GM23248 (cell line): ENCODE results near the gene LRRC53. TPM values are rescaled to one million over a fixed set of nuclear protein-coding genes. Genes with fewer than 3 reads are reported as not detected.
A peak's percentile ranks its signal among the peaks of the same experiment; 100 is the strongest.

Source experiments
- DNase-seq: peaks from one replicate; pipeline ENCODE4 v3.0.0-alpha.2; 2015
- H2AFZ ChIP-seq: fragments of 200-600 bp; sonication (generic); 2 replicates; pipeline ENCODE4 v1.6.1; 2016; ENCODE audit warnings: antibody characterized with exemption
- H3F3A ChIP-seq: fragments of 200-600 bp; sonication (generic); 2 replicates; pipeline ENCODE4 v1.6.1; 2016; ENCODE audit warnings: mild to moderate bottlenecking, antibody characterized with exemption, mixed run types; ENCODE audit not compliant: insufficient read depth
- H3K27ac ChIP-seq: fragments of 200-600 bp; sonication (generic); 2 replicates; pipeline ENCODE4 v1.5.1; 2016; ENCODE audit warnings: mild to moderate bottlenecking
- H3K27me3 ChIP-seq: fragments of 200-600 bp; sonication (generic); replicated peaks from 2 replicates; pipeline ENCODE4 v1.6.1; 2016; ENCODE audit warnings: mild to moderate bottlenecking; ENCODE audit not compliant: insufficient read depth
- H3K36me3 ChIP-seq: fragments of 200-600 bp; sonication (generic); 2 replicates; pipeline ENCODE4 v1.6.1; 2016; ENCODE audit warnings: low read depth, mild to moderate bottlenecking
- H3K4me1 ChIP-seq: fragments of 200-600 bp; sonication (generic); 2 replicates; pipeline ENCODE4 v1.6.1; 2016; ENCODE audit warnings: mild to moderate bottlenecking; ENCODE audit not compliant: insufficient read depth
- H3K4me2 ChIP-seq: fragments of 200-600 bp; sonication (generic); one replicate; pipeline ENCODE4 v1.6.1; 2016; ENCODE audit warnings: mild to moderate bottlenecking; ENCODE audit not compliant: unreplicated experiment
- H3K4me3 ChIP-seq: fragments of 200-600 bp; sonication (generic); 2 replicates; pipeline ENCODE4 v1.5.1; 2016; ENCODE audit warnings: mild to moderate bottlenecking
- H3K79me2 ChIP-seq: fragments of 200-600 bp; sonication (generic); 2 replicates; pipeline ENCODE4 v1.6.1; 2016; ENCODE audit warnings: mild to moderate bottlenecking; ENCODE audit not compliant: insufficient read depth
- H3K9ac ChIP-seq: fragments of 200-600 bp; sonication (generic); 2 replicates; pipeline ENCODE4 v1.6.1; 2016; ENCODE audit warnings: mild to moderate bottlenecking
- H3K9me2 ChIP-seq: fragments of 200-600 bp; sonication (generic); 2 replicates; pipeline ENCODE4 v1.6.1; 2016; ENCODE audit warnings: mixed run types, mild to moderate bottlenecking, moderate library complexity; ENCODE audit not compliant: insufficient read depth
- H3K9me3 ChIP-seq: fragments of 200-600 bp; sonication (generic); one replicate; pipeline ENCODE4 v1.6.1; 2017; ENCODE audit warnings: low read depth
- H4K20me1 ChIP-seq: fragments of 200-600 bp; sonication (generic); 2 replicates; pipeline ENCODE4 v1.6.0; 2016; ENCODE audit not compliant: insufficient read depth
- EZH2 ChIP-seq: fragments of 200-600 bp; sonication (generic); IDR thresholded peaks from 2 replicates; pipeline ENCODE4 v1.6.1; 2018; ENCODE audit warnings: antibody characterized with exemption, mild to moderate bottlenecking; ENCODE audit not compliant: insufficient read depth, poor library complexity, severe bottlenecking
- EZH2phosphoT487 ChIP-seq: fragments of 200-600 bp; sonication (generic); IDR thresholded peaks from 2 replicates; pipeline ENCODE4 v1.6.1; 2018; ENCODE audit warnings: antibody characterized with exemption, moderate library complexity, mild to moderate bottlenecking, low read depth; ENCODE audit not compliant: insufficient read depth
- WGBS, 2 experiments: methylation state at CpG; one replicate each; pipeline ENCODE4 v1.1.6; 2015 to 2017; ENCODE audit warnings: low lambda C conversion rate in 2 of 2, low coverage in 1 of 2; ENCODE audit errors: missing lambda C conversion rate in 2 of 2; 5-methylcytosine and 5-hydroxymethylcytosine counted together
- in situ Hi-C: fragments of 300-500 bp; cut with MboI; formaldehyde crosslinking; loops from 2 replicates; pipeline ENCODE4 v1.15.0; 2020
- polyA plus RNA-seq: library from polyadenylated mRNA; unstranded; fragments of >200 nt; fragmentation: Nextera tagmentation; extraction: Ambion mirVana; gene quantifications from 2 replicates; pipeline ENCODE4 v1.2.1, GENCODE V29; 2016
- total RNA-seq: library from RNA; depleted of rRNA; stranded (reverse); fragments of >200 nt; shearing (Covaris generic); gene quantifications from 2 replicates; pipeline ENCODE4 v1.2.3, GENCODE V29; 2014

LRRC53 gene
- total and polyA plus RNA-seq, 2 experiments from 2014 or later, result not detected

DNA sequence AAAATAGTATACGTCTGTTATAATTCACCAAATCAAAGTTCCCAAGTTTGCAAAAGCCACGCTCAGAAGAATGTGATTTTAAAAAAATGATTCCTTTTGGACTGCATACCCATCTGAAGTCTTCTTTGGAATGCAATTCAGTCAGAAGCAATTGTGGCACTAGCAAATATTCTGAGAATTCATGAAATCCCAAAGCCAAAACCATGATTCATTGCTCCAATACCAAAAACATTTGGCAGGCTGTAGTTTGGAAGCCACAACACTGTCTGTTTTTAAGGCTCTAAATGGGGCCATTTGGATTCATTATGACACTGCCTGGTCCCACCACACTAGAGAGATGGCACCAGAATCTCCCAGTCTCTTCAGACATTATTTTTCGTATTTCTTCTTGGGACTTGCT, 21.8 kb upstream of the LRRC53 start:
- 0 to 1% methylated on average over 3 of the region's 3 CpGs for WGBS, 2 experiments
- Histone ChIP-seq H3K9me2 (no peaks in the 10 kb centered on the region), H3F3A (peaks cover 11% of the 10 kb centered on the region; the same call in 1 of the 2 replicates), H3K36me3 (no peaks in the 10 kb centered on the region), H3K27ac (no peak overlapping the region), H2AFZ (no peak overlapping the region), H3K79me2 (no peaks in the 10 kb centered on the region), H3K9ac (no peak overlapping the region), H3K4me1 (peaks cover 14% of the 10 kb centered on the region), H4K20me1 (no peaks in the 10 kb centered on the region), H3K4me3 (no peak overlapping the region), H3K9me3 (no peaks in the 10 kb centered on the region), H3K4me2 (no peak overlapping the region), H3K27me3 (no peaks in the 10 kb centered on the region)
- TF ChIP-seq EZH2phosphoT487, result no peak
- DNase-seq, result peak; percentile 61
- in situ Hi-C loops, result no loop called here

DNA sequence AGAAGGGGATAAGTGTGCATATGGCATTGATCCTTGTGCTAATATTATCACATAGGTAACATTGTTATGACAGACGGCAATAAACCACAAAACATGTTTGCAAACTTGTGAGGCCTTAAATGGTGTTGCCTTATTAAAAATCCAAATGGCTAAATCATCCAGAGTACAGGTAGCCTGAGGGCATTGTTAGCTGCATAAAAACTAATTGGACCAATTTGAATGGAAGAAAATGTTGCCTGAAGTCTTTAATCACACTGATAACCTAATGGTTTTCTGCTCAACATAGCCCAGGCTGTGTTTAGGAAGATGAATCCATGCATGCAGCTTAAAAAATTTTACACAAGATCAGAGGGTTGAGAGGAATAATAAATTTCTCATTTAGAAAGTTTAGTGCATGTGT, 19.4 kb upstream of the LRRC53 start:
- Histone ChIP-seq H3K9ac (no peak overlapping the region), H3K9me3 (no peaks in the 10 kb centered on the region), H3F3A (peaks cover 11% of the 10 kb centered on the region; the same call in 1 of the 2 replicates), H3K79me2 (no peaks in the 10 kb centered on the region), H3K27me3 (no peaks in the 10 kb centered on the region), H3K27ac (no peak overlapping the region), H3K36me3 (no peaks in the 10 kb centered on the region), H2AFZ (no peak overlapping the region), H3K4me2 (no peak overlapping the region), H3K4me3 (no peak overlapping the region), H4K20me1 (no peaks in the 10 kb centered on the region), H3K4me1 (peaks cover 14% of the 10 kb centered on the region), H3K9me2 (no peaks in the 10 kb centered on the region)
- TF ChIP-seq EZH2, result no peak
- no peak for TF ChIP-seq EZH2phosphoT487
- in situ Hi-C loops, result no loop called here
- no peak for DNase-seq
- 46 to 54% methylated on average over 1 of the region's 1 CpG for WGBS, 2 experiments

DNA sequence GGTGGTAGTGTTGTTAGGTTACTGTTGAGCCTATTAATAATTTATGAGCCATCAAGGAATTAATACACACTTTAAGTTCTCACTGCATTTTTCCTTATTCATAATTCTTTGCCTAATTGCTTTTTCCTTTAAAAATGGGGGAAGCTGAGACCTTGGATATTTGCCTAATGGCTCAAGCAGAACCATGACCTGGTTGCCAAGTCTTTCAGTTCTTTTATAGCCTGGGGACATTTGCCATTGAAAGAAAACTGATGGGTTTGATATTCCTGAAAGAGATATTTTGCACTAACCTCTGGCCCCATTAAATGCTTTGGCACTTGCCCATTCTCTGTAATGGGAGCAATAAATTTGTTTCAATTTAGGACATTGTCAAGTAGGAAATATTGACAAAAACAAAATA, 18.5 kb upstream of the LRRC53 start:
- in situ Hi-C loops, result no loop called here
- H3K4me2 ChIP-seq, result no peak overlapping the region

DNA sequence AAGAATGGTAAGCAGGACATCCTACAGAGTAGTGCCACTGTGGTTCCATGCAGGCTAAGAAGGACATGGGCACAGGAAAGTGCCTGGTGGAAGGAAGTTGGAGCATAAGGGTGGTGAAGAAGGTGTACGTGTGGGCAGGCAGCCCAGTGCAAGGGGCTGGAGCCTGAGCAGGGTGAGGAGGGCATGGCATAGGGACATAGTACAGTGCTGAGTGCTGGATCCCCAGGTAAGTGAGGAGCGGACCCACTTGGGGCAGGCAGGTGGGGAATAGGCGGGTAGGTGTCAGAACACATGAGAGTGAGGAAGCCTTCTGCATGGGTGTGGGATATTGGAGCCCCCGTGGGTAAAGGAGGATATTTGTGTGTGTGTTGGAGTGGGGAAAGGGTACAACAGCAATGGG, 15.7 kb upstream of the LRRC53 start:
- no peak for TF ChIP-seq EZH2
- TF ChIP-seq EZH2phosphoT487, result no peak
- Histone ChIP-seq H2AFZ (no peak overlapping the region), H4K20me1 (no peaks in the 10 kb centered on the region), H3K27ac (no peak overlapping the region), H3K9me2 (no peaks in the 10 kb centered on the region), H3K36me3 (no peaks in the 10 kb centered on the region), H3K9me3 (no peaks in the 10 kb centered on the region), H3K4me1 (no peaks in the 10 kb centered on the region), H3K4me3 (no peak overlapping the region), H3K27me3 (no peaks in the 10 kb centered on the region), H3F3A (no peaks in the 10 kb centered on the region), H3K79me2 (no peaks in the 10 kb centered on the region), H3K9ac (no peak overlapping the region), H3K4me2 (no peak overlapping the region)
- in situ Hi-C loops, result no loop called here
- no peak for DNase-seq
- WGBS, 2 experiments, result 45% methylated on average over 4 of the region's 4 CpGs

More for the DNA sequence above, 18.5 kb upstream of the LRRC53 start:
- H3K4me3 ChIP-seq, result no peak overlapping the region
- H4K20me1 ChIP-seq, result no peaks in the 10 kb centered on the region
- no peaks in the 10 kb centered on the region for H3K9me2 ChIP-seq
- no peak for TF ChIP-seq EZH2phosphoT487
- no peak for TF ChIP-seq EZH2
- H3K36me3 ChIP-seq, result no peaks in the 10 kb centered on the region
- no peak overlapping the region for H3K9ac ChIP-seq
- H3F3A ChIP-seq, result peaks cover 11% of the 10 kb centered on the region; the same call in 1 of the 2 replicates
- H3K79me2 ChIP-seq, result no peaks in the 10 kb centered on the region
- no peaks in the 10 kb centered on the region for H3K27me3 ChIP-seq
- H2AFZ ChIP-seq, result no peak overlapping the region
- no peak for DNase-seq
- no peak overlapping the region for H3K27ac ChIP-seq
- H3K4me1 ChIP-seq, result peaks cover 14% of the 10 kb centered on the region
- no peaks in the 10 kb centered on the region for H3K9me3 ChIP-seq

DNA sequence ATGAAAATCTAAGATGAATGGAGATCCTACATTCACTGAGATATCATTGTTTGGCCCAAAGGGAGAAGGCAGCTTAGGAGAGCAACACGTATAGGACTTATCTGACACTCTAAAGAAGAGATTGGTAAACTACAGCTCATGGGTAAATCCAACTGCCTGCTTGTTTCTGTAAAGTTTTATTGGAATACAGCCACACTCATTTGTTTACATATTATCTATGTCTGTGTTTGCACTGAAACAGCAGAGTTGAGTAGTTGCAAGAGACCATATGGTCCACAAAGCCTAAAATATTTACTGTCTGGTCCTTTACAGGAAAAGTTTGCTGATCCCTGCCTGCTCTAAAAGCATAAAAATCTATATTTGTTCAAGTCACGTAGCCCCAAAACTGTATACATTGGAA, 14.3 kb upstream of the LRRC53 start:
- Histone ChIP-seq H3K9me2 (no peaks in the 10 kb centered on the region), H3K9me3 (no peaks in the 10 kb centered on the region), H3F3A (no peaks in the 10 kb centered on the region), H3K9ac (no peak overlapping the region), H2AFZ (no peak overlapping the region), H3K4me3 (no peak overlapping the region), H3K4me1 (no peaks in the 10 kb centered on the region), H3K79me2 (no peaks in the 10 kb centered on the region), H3K27me3 (no peaks in the 10 kb centered on the region), H3K27ac (no peak overlapping the region), H4K20me1 (no peaks in the 10 kb centered on the region), H3K36me3 (no peaks in the 10 kb centered on the region), H3K4me2 (no peak overlapping the region)
- 17 to 19% methylated on average over 2 of the region's 2 CpGs for WGBS, 2 experiments
- in situ Hi-C loops, result no loop called here
- TF ChIP-seq EZH2 (no peak), EZH2phosphoT487 (no peak)
- DNase-seq, result no peak
